ENCODE measurements around the gene MRPL42.

The MRPL42 gene

GRCh38 chr12:93500667-93501066, 33.4 kb downstream of the MRPL42 start:
- DNase-seq: no peak

- DNase-seq: no peak
Observed at GRCh38 chr12:93502802-93503623, 35.7 kb downstream of the MRPL42 start.

GRCh38 chr12:93507165-93507564, 39.9 kb downstream of the MRPL42 start:
- DNase-seq: no peak

GRCh38 chr12:93509506-93509905, 42.2 kb downstream of the MRPL42 start:
- DNase-seq: no peak

GRCh38 chr12:93514853-93515252, 47.5 kb downstream of the MRPL42 start:
- DNase-seq: no peak

- no peak for DNase-seq
Observed at GRCh38 chr12:93518725-93519124, 51.4 kb downstream of the MRPL42 start.

GRCh38 chr12:93519859-93520258, 52.5 kb downstream of the MRPL42 start:
- no peak for DNase-seq

- no peak for DNase-seq
Observed at GRCh38 chr12:93520454-93520853, 53.1 kb downstream of the MRPL42 start.

- no peak for DNase-seq
Observed at GRCh38 chr12:93521225-93522080, 54.1 kb downstream of the MRPL42 start.

GRCh38 chr12:93524386-93525133, 57.2 kb downstream of the MRPL42 start:
- DNase-seq: no peak

GRCh38 chr12:93526786-93527428, 59.6 kb downstream of the MRPL42 start:
- no peak for DNase-seq

GRCh38 chr12:93530358-93530757, 63.0 kb downstream of the MRPL42 start:
- no peak for DNase-seq

GRCh38 chr12:93533310-93533709, 66.0 kb downstream of the MRPL42 start:
- no peak for DNase-seq

GRCh38 chr12:93536111-93536765, 68.9 kb downstream of the MRPL42 start:
- DNase-seq: no peak

- DNase-seq: no peak
Observed at GRCh38 chr12:93536766-93537488, 69.6 kb downstream of the MRPL42 start.

- DNase-seq: no peak
Observed at GRCh38 chr12:93537769-93538168, 70.5 kb downstream of the MRPL42 start.

- DNase-seq: no peak
Observed at GRCh38 chr12:93539821-93540220, 72.5 kb downstream of the MRPL42 start.

- DNase-seq: no peak
Observed at GRCh38 chr12:93540466-93540865, 73.2 kb downstream of the MRPL42 start.

- no peak for DNase-seq
Observed at GRCh38 chr12:93541578-93542225, 74.4 kb downstream of the MRPL42 start.

- no peak for DNase-seq
Observed at GRCh38 chr12:93547778-93548177, 80.5 kb downstream of the MRPL42 start.

- DNase-seq: no peak
Observed at GRCh38 chr12:93549174-93549573, 81.9 kb downstream of the MRPL42 start.
